A549 (cell line): ENCODE results near the gene COL5A1. TPM values are rescaled to one million over a fixed set of nuclear protein-coding genes. Genes with fewer than 3 reads are reported as not detected.

Experiments used
- ATAC-seq, 2 experiments: fragments of 200-7000 bp in 1 of 2; fragments of >200 bp in 1 of 2; cut with Nextera tagmentation in 1 of 2; cut with Tn5 transposase in 1 of 2; 3 replicates each; pipeline versions ENCODE4 v1.8.0 to v1.9.1; 2018 to 2020; ENCODE audit warnings: mild to moderate bottlenecking in 1 of 2, moderate library complexity in 1 of 2
- CTCF ChIA-PET: fragments of 300-600 bp; sonication (Branson Sonifier 250); formaldehyde crosslinking; extraction: SDS; loops from one replicate; lab custom pipeline; 2021; ENCODE audit warnings: antibody characterized with exemption, inconsistent platforms; lab: Yijun Ruan, JAX
- POLR2A ChIA-PET: fragments of 350-600 bp; formaldehyde crosslinking; extraction: SDS; loops from one replicate; lab custom pipeline; 2021; ENCODE audit warnings: antibody characterized with exemption, inconsistent platforms; lab: Yijun Ruan, JAX
- DNase-seq, 2 experiments: peaks; one replicate each; pipeline versions ENCODE4 v3.0.0 to v3.0.0-alpha.2; 2011 to 2016; ENCODE audit warnings: low read depth in 1 of 2, low spot score in 1 of 2
- FAIRE-seq: peaks from 2 replicates; lab custom pipeline; 2011; peaks lifted over from hg19 to GRCh38; lab: Jason Lieb, UNC
- H3K27ac ChIP-seq, 2 experiments: fragments of >200 bp; sonication (Bioruptor Twin); formaldehyde crosslinking; 3 replicates each; pipeline ENCODE4 v1.5.1; 2016 to 2017
- H3K4me1 ChIP-seq: fragments of >200 bp; sonication (Bioruptor Twin); formaldehyde crosslinking; 3 replicates; pipeline ENCODE4 v1.6.1; 2016
- H3K4me2 ChIP-seq: fragments of >200 bp; sonication (Bioruptor Twin); formaldehyde crosslinking; 3 replicates; pipeline ENCODE4 v1.6.1; 2016
- H3K4me3 ChIP-seq: fragments of >200 bp; sonication (Bioruptor Twin); formaldehyde crosslinking; 3 replicates; pipeline ENCODE4 v1.5.1; 2016
- H3K9me3 ChIP-seq: fragments of >200 bp; sonication (Bioruptor Twin); formaldehyde crosslinking; 3 replicates; pipeline ENCODE4 v1.6.1; 2016
- CEBPB ChIP-seq, 2 experiments: fragments of >200 bp in 1 of 2; sonication (Bioruptor Twin) in 1 of 2; formaldehyde crosslinking in 1 of 2; IDR thresholded peaks; 2 replicates each; pipeline ENCODE4 v1.6.1; 2012 to 2016
- EHF ChIP-seq: fragments of 250-450 bp; sonication (Bioruptor Pico); IDR thresholded peaks from 2 replicates; pipeline ENCODE4 v1.5.0; 2020; ENCODE audit warnings: mild to moderate bottlenecking
- EP300 ChIP-seq, 2 experiments: fragments of >200 bp; sonication (Bioruptor Twin); formaldehyde crosslinking; IDR thresholded peaks; 2 replicates in 1 of 2; 3 replicates in 1 of 2; pipeline ENCODE4 v1.6.1; 2016 to 2017
- ESRRA ChIP-seq: fragments of 150-350 bp; IDR thresholded peaks from 2 replicates; pipeline ENCODE4 v1.6.1; 2014; ENCODE audit warnings: mild to moderate bottlenecking, low read length, borderline replicate concordance
- FOSB ChIP-seq: fragments of 250-450 bp; sonication (Bioruptor Pico); IDR thresholded peaks from 2 replicates; pipeline ENCODE4 v1.5.0; 2020; ENCODE audit warnings: mild to moderate bottlenecking, moderate library complexity
- HOXA7 ChIP-seq: fragments of 250-450 bp; sonication (Bioruptor Pico); IDR thresholded peaks from 2 replicates; pipeline ENCODE4 v1.5.0; 2020; ENCODE audit warnings: mild to moderate bottlenecking, moderate library complexity
- HOXB13 ChIP-seq: fragments of 250-450 bp; sonication (Bioruptor Pico); IDR thresholded peaks from 2 replicates; pipeline ENCODE4 v1.5.0; 2020; ENCODE audit warnings: low read depth, mild to moderate bottlenecking, moderate library complexity
- HOXB5 ChIP-seq: fragments of 250-450 bp; sonication (Bioruptor Pico); IDR thresholded peaks from 2 replicates; pipeline ENCODE4 v1.5.0; 2020; ENCODE audit warnings: mild to moderate bottlenecking, moderate library complexity
- MYC ChIP-seq: IDR thresholded peaks from 2 replicates; pipeline ENCODE4 v1.6.1; 2012; ENCODE audit warnings: mild to moderate bottlenecking, inconsistent platforms, low read length, improper control_type of control experiment, borderline replicate concordance
- PBX3 ChIP-seq: IDR thresholded peaks from 2 replicates; pipeline ENCODE4 v1.6.1; 2012
- PHF8 ChIP-seq: fragments of 200-600 bp; sonication (generic); IDR thresholded peaks from 2 replicates; pipeline ENCODE4 v1.6.1; 2016; ENCODE audit warnings: low read depth, mild to moderate bottlenecking, antibody characterized with exemption, moderate library complexity, borderline replicate concordance
- POLR2AphosphoS2 ChIP-seq: conservative IDR thresholded peaks from 2 replicates; pipeline ENCODE4 v1.6.1; 2012; ENCODE audit warnings: low read length, improper control_type of control experiment, inconsistent platforms
- SREBF2 ChIP-seq: fragments of 450-650 bp; IDR thresholded peaks from 2 replicates; pipeline ENCODE4 v1.6.1; 2014; ENCODE audit warnings: mild to moderate bottlenecking, moderate library complexity
- ZFP36 ChIP-seq: fragments of 450-650 bp; IDR thresholded peaks from 2 replicates; pipeline ENCODE4 v1.6.1; 2014; ENCODE audit warnings: borderline replicate concordance; ENCODE audit not compliant: partially characterized antibody
- ZNF302 ChIP-seq: fragments of 250-450 bp; sonication (Bioruptor Pico); IDR thresholded peaks from 2 replicates; pipeline ENCODE4 v1.9.0; 2021; ENCODE audit warnings: inconsistent platforms, mild to moderate bottlenecking, moderate library complexity
- ZSCAN20 ChIP-seq: fragments of 250-450 bp; sonication (Bioruptor Pico); IDR thresholded peaks from 2 replicates; pipeline ENCODE4 v1.8.0; 2022; ENCODE audit warnings: mild to moderate bottlenecking, moderate library complexity
- WGBS: methylation state at CpG from one replicate; pipeline ENCODE4 v1.1.6; 2017; ENCODE audit errors: missing lambda C conversion rate; 5-methylcytosine and 5-hydroxymethylcytosine counted together
- polyA plus RNA-seq, 4 experiments: library from polyadenylated mRNA; depleted of rRNA in 3 of 4; stranded (reverse); fragments of >200 nt; fragmentation: RNase III in 1 of 4; extraction: RNeasy Plus Mini Kit Qiagen cat#74134 plus additional on column Dnase treatment in 1 of 4; gene quantifications; 2 replicates in 3 of 4; 3 replicates in 1 of 4; pipeline ENCODE4 v1.2.3, GENCODE V29; 2011 to 2017

The COL5A1 gene
- polyA plus RNA-seq, 2 of the 4 experiments (the other 2 are of a cell fraction) = 16.1 to 67.5 TPM

GRCh38 chr9:134731497-134732391 is 90.1 kb downstream of the COL5A1 start:
- Histone ChIP-seq H3K4me2 (no peak overlapping the region), H3K4me1 (peaks cover 17% of the 10 kb centered on the region), H3K27ac (no peak overlapping the region), H3K9me3 (no peaks in the 10 kb centered on the region), H3K4me3 (no peak overlapping the region)
- DNase-seq (no peak), ATAC-seq (no peak), FAIRE-seq (no peak)
- TF ChIP-seq CEBPB (IDR thresholded peaks at IDR 0.05) (0 out of 4 replicates have a peak, but pooled peaks of 1 of the 2 experiments have one; percentile 23), ZNF302 (CRISPR knock-in tag) (no peak)
- ChIA-PET CTCF (interaction anchor here (1.0 to 6.0 kb wide), 3 partner anchors 8 to 288 kb away, joined by 6 to 39 read pairs (median 16); no protein-coding TSS in a partner anchor), POLR2A (no interaction called here)
- 89% methylated on average over 40 of the region's 45 CpGs for WGBS

GRCh38 chr9:134732392-134733110 is 90.9 kb downstream of the COL5A1 start:
- POLR2A ChIA-PET = no interaction called here

GRCh38 chr9:134733480-134734232 is 92.1 kb downstream of the COL5A1 start:
- TF ChIP-seq ZNF302 (CRISPR knock-in tag) = no peak
- no peak for TF ChIP-seq ESRRA
- no peak for TF ChIP-seq PHF8
- no peak for TF ChIP-seq FOSB (CRISPR knock-in tag)
- TF ChIP-seq HOXA7 (CRISPR knock-in tag) = no peak
- no peak for TF ChIP-seq ZFP36
- TF ChIP-seq HOXB13 (CRISPR knock-in tag) = no peak
- TF ChIP-seq HOXB5 (CRISPR knock-in tag) = no peak
- TF ChIP-seq PBX3 = no peak
- TF ChIP-seq POLR2AphosphoS2 = no peak
- WGBS = 86% methylated on average over 10 of the region's 16 CpGs
- ATAC-seq (no peak), FAIRE-seq (no peak), DNase-seq (no peak)
- Histone ChIP-seq H3K9me3 (no peaks in the 10 kb centered on the region), H3K4me1 (peaks cover 17% of the 10 kb centered on the region), H3K4me2 (peak overlapping the region; percentile 22; the same call in 1 of the 3 replicates), H3K27ac (peak overlapping the region in 1 of 2 experiments; percentile 70; a peak in 3 of 6 replicates), H3K4me3 (no peak overlapping the region)
- ChIA-PET POLR2A (no interaction called here), CTCF (interaction anchor here (1.4 to 6.0 kb wide), 4 partner anchors 13 to 285 kb away, joined by 4 to 39 read pairs (median 16); no protein-coding TSS in a partner anchor)

More at GRCh38 chr9:134732392-134733110, 90.9 kb downstream of the COL5A1 start:
- H3K4me3 ChIP-seq = no peak overlapping the region
- H3K27ac ChIP-seq = peak overlapping the region in 1 of 2 experiments; percentile 70; a peak in 1 of 6 replicates
- H3K9me3 ChIP-seq = no peaks in the 10 kb centered on the region
- ATAC-seq = no peak
- H3K4me1 ChIP-seq = peaks cover 17% of the 10 kb centered on the region
- no peak for DNase-seq
- no peak for FAIRE-seq
- CTCF ChIA-PET = interaction anchor here (1.0 to 6.0 kb wide), 4 partner anchors 35 to 289 kb away, joined by 6 to 39 read pairs (median 16); no protein-coding TSS in a partner anchor
- WGBS = 80% methylated on average over 18 of the region's 26 CpGs
- TF ChIP-seq MYC (no peak), EP300 (IDR thresholded peaks at IDR 0.05) (no peak), ZSCAN20 (CRISPR knock-in tag) (no peak), EHF (no peak), SREBF2 (no peak), PBX3 (no peak)
- TF ChIP-seq, all 56 proteins: peak for 0
- no peak overlapping the region for H3K4me2 ChIP-seq
